CD4-positive, alpha-beta T cell treated with Interleukin-17A for 1 hour (primary cell): ENCODE results near the gene ZFR2.
"Not testable (repeated sequence)": the region's sequence is repeated elsewhere in the genome, so short reads cannot be mapped to it uniquely, and the experiment has no call there.

Source experiments
- DNase-seq: peaks from one replicate; pipeline ENCODE4 v3.0.0-alpha.2; 2020

ZFR2 gene

DNA sequence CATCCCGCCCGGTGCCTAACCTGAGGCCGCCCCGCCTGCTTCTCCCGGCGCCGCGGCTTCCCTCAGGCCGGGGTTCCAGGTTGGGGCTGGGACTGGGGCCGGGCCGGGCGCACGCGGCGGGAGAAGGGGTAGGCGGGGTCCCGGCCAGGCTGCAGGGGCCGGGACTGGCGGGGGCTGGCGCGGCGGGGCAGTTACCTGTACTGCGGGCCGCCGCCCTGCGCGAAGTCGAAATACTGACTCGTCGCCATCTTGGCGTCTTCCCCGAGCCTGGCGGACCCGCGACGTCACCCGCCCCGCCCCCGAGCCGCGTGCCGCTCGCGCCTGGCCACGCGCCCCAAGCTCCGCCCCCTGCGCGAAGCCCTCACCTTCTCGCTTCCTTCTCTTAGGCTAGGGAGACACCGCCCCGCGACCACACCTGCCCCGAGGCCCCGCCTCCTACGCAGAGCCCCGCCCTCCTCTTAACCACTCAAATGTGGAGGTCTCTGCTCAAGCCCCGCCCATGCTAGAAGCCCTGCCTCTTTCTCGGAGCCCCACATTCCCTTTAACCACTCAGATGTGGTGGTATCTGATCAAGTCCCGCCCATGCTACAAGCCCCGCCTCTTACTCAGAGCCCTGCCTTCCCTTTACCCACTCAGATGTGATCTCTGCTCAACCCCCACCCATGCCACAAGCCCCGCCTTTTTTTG, at the start of gene ZFR2:
ZFR2 (minus strand) TSS at position 269 of the 687 bp plus-strand sequence; CDS start at position 248, 21 bp downstream.
- DNase-seq, result peak; percentile 27

DNA sequence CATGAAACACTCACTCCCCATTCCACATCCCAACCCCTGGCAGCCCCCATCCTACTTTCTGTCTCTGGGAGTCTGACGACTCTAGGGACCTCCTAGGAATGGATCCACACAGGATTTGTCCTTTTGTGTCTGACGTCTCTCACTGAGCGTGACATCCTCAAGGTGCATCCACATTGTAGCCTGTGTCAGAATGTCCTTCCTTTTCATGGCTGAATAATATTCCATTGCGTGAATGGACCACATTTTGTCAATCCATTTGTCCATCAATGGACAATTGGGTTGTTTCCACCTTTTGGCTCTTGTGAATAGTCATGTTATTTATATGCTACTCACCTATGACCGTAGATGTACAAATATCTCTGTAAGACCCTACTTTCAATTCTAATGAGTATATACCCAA, 47.2 kb upstream of the ZFR2 start:
- no peak for DNase-seq

DNA sequence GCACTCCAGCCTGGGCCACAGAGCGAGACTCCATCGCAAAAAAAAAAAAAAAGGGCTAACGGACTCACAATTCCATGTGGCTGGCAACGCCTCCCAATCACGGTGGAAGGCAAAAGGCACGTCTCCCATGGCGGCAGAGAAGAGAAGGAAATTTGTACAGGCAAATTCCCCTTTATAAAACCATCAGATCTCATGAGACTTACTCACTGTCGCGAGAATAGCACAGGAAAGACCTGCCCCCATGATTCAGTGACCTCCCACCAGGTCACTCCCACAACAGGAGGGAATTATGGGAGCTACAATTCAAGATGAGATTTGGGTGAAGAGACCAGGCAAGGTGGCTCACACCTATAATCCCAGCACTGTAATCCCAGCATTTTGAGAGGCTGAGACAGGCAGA, 45.4 kb upstream of the ZFR2 start:
- DNase-seq, result no peak

DNA sequence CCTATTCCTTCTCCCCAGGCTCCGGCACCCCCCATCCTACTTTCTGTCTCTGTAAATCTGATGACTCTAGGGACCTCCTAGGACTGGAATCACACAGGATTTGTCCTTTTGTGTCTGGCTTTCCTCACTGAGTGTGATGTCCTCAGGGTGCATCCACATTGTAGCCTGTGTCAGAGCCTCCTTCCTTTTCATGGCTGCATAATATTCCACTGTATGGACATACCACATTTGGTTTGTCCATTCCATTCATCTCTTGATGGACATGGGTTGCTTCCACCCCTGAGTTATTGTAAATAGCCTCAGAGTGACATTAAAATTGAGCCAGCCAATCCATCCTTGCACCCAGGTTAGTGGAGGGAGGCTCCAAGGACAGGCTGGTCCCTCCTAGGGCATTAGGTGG, 41.3 kb upstream of the ZFR2 start:
- DNase-seq, result no peak

DNA sequence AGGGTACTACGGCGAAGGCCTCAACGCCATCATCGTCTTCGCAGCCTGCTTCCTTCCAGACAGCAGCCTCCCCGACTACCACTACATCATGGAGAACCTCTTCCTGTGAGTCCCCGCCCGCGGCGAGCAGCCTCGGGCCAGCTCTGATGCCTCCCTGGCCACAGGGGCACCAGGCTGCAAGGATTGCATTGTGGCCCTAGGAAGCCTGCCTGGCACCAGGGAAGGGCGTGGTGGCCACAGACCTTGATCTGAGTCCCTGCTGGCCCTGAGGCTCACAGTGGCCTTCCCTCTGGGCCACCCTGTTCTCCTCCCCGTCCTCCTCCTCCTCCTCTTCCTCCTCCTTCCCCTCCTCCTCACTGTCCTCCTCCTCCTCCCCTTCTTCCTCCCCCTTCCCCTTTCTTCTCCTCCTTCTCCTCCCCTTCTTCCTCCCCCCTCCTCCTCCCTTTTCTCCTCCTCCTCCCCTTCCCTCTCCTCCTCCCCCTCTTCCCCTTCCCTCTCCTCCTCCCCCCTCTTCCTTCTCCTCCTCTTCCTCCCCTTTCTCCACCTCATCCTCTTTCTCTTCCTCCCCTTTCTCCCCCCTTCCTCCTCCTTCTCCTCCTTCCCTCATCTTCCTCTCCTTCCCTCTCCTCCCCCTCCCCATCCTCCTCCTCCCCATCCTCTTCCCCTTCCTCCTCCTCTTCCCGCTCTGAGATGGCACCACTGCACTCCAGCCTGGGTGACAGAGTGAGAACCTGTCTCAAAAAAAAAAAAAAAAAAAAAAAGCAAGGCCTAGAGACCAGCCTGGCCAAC, 39.6 kb upstream of the ZFR2 start:
- DNase-seq, result no peak

DNA sequence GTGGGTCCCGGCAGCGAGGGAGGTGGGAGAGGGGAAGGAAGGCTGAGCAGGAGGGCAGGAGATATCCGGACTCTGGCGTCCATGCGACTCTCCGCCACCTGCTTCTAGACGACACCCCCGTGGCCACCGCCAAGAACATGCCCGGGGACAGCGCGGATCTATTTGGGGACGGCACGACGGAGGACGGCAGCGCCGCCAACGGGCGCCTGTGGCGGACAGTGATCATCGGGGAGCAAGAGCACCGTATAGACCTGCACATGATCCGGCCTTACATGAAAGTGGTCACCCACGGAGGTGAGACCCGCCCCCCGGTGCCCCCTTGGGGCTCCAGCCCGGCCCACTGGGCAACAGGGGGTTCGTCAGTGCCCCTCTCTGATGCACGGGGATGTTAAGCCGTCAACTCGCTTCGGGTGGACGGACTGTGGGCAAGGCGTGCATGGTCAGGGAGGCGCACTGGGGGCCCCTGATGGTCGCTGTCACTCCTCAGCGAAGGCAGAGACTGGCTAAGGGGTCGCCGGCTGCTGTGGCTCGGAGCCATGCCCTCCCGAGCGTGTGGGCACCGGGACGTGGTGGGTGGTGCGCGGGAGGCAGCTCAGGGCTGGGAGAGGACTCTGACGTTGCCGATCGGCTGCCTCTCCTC, 38.9 kb upstream of the ZFR2 start:
- no peak for DNase-seq

DNA sequence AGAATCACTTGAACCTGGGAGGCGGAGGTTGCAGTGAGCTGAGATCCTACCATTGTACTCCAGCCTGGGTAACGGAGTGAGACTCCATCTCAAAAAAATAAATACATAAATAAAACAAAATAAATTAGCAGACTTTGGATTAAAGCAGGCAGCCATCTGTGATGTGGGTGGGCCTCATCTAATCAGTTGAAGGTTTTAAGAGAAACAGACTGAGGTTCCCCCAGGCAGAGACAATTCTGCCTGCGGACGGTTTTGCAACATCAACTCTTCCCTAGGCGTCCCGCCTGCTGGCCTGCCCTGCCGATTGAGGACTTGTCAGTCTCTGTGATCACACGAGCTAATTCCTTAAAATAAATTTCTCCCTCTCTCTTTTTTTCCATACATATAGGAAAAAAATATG, 35.4 kb upstream of the ZFR2 start:
- DNase-seq, result no peak

DNA sequence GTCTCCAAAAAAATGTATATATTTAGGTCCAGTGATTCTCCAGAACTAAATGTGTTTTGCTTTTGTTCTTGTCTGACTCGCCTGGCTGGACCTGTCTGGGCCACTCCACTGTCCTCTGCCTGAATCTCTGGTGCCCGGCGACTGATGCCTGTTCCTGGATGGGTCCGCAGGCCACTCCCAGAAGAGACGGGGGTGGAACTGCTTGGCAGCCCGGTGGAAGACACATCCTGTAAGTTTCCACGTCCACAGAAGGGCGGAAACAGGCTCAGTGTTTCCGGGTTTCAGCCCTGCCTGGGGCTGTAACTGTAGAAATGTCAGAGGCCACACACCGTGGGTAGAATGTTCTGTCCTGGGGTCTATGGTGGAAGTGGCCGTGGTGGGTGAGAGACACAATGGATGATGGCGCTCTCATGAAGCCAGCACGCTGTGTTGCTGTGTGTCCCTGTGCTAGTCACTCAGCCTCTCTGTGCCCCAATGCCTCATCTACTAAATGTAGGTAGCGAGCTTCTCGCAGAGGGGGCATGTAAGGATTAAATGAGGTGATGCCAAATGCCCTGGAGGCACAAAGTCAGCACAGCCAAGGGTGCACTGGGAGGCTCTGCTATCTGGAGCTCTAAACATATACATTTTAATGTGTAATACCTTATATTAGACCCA, 33.6 kb upstream of the ZFR2 start:
- DNase-seq, result no peak

DNA sequence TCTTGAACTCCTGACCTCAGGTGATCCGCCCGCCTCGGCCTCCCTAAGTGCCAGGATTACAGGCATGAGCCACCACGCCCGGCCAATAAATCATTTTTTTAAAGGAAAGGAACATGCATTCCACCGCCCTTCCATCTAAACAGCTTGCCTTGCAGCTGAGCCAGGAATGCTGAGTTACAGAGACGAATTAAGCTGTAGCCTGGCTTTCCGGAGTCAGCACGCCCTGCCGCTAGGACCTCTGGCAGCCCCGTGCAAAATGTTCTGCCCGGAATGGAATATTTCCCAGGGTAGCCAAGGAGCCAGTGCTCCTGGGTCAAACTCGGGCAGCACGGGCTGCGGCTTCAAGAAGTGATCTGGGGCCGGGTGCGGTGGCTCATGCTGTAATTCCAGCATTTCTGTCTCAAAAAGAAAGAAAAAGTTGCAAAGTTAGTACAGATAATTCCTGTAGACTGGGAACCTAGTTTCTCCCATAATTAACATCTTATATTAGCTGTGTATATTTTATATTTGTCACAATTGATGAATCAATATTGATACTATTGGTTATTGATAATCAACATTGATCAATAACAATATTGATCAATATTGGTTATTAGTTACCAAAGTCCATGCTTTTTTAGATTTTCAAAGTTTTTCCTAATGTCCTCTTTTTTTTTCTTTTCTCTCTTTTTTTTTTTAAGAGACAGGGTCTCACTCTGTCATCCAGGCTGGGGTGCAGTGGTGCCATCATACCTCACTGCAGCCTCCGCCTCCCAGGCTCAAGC, 30.9 kb upstream of the ZFR2 start:
- DNase-seq, result no peak

DNA sequence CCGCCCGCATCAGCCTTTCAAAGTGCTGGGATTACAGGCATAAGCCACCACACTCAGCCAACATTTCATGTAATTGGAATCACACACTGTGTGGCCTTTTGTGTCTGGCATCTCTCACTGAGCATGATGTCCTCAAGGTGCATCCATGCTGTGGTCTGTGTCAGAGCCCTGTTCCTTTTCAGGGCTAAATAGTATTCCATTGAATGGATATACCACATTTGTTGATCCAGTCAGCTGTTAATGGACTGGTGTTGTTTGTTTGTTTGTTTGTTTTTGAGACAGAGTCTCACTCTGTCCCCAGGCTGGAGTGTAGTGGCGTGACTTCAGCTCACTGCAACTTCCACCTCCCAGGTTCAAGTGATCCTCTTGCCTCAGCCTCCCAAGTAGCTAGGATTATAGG, 29.6 kb upstream of the ZFR2 start:
- no peak for DNase-seq

DNA sequence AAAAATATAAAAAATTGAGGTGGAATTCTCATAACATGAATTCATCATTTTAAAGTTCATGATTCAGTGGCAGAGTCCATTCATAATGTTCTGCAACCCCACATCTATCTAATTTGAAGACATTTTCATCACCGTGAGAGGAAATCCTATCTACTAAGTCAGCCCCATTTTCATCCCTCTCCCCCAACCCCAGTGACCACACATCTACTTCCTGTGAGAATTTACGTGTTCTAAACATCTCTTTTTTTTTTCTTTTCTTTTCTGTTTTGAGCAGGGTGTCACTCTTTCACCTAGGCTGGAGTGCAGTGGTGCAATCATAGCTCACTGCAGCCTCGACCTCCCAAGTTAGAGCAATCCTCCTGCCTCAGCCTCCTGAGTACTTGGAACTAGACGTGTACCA, 29.1 kb upstream of the ZFR2 start:
- DNase-seq, result peak; percentile 4

DNA sequence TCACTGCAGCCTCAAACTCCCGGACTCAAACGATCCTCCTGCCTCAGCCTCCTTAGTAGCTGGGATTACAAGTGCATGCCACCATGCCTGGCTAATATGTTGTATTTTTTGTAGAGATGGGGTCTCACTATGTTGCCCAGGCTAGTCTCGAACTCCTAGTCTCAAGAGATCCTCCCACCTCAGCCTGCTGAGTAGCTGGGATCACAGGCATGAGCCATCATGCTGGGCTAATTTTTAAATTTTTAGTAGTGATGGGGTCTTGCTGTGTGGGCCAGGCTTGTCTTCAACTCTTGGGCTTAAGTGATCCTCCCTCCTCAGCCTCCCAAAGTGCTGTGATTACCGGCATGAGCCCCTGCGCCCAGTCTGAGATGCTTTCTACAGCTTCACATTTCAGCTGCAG, 26.9 kb upstream of the ZFR2 start:
- DNase-seq, result no peak

DNA sequence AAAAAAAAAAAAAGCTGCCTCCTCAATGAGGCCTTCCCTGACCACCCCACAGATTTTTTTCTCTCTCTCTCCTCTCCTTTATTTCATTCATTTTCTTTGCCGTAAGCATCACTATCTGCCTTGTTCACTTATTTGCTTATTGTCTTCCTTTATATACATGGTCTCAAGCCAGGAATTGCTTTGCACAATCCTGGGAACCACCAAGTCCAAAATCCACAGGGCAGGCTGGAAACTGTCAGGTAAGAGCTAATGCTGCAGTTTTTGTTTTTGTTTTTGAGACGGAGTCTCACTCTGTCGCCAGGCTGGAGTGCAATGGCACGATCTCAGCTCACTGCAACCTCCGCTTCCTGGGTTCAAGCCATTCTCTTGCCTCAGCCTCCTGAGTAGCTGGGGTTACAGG, 26.1 kb upstream of the ZFR2 start:
- not testable (repeated sequence) for DNase-seq

DNA sequence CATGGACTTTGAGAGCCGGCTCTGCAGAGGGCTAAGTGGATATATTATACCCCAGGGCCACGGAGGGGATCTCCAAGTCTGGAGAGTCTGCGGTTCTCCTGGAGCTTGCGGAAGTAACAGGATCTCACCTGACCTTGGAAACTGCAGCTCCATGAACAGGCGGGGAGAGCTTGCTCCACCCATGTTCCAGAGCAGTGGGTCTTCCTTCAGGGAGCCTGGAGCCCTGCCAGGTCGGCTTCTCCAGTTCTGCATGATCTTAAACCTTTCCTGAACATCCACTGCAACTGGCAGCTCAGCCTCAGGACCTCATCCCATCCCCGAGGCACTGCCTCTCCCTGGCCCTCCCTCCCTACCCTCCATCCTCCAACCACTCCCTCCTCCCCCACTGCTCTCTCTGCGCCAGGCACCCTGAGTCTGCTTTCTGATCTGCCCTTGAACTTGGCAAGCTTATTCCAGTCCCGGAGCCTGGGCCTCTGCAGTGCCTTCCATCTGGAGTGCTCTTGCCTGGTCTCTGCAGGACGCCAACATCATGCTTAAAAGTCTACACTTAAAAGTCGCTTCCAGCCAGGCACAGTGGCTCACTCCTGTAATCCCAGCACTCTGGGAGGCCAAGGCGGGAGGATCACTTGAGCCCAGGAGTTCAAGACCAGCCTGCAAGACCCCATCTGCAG, 24.8 kb upstream of the ZFR2 start:
- no peak for DNase-seq

DNA sequence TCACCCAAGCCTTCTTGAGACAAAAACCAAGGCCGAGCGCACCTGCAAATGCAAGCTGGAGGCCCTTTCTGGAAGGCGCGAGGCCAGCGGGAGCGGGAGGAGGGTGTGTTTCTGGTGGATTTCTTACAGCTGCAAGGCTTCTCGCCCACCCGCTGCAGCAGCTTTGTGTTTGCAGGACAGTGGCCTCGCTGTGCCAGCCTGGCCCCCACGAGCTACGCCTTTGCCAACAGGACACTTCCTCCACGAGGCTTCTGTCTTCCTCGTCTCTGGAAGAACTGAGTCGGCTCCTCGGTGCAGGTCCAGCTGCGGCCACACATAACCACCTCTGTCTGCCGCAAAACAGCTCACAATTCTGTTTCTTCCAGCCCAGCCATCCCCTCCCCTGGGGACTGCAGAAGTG, 21.8 kb upstream of the ZFR2 start:
- DNase-seq, result no peak

DNA sequence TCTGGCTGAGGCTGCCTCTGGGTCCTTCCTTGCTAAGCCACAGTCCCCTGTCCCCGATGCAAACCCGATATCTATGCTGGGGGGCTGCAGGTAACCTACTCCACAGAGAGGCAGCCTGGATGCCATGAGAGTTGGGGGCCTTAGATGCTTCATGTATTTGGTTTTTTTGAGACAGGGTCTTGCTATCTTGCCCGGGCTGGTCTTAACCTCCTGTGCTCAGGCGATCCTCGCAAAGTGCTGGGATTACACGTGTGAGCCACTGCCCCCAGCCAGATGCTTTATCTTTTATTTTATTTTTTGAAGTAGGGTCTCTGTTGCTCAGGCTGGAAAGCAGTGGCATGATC, 13.2 kb upstream of the ZFR2 start:
- no peak for DNase-seq

DNA sequence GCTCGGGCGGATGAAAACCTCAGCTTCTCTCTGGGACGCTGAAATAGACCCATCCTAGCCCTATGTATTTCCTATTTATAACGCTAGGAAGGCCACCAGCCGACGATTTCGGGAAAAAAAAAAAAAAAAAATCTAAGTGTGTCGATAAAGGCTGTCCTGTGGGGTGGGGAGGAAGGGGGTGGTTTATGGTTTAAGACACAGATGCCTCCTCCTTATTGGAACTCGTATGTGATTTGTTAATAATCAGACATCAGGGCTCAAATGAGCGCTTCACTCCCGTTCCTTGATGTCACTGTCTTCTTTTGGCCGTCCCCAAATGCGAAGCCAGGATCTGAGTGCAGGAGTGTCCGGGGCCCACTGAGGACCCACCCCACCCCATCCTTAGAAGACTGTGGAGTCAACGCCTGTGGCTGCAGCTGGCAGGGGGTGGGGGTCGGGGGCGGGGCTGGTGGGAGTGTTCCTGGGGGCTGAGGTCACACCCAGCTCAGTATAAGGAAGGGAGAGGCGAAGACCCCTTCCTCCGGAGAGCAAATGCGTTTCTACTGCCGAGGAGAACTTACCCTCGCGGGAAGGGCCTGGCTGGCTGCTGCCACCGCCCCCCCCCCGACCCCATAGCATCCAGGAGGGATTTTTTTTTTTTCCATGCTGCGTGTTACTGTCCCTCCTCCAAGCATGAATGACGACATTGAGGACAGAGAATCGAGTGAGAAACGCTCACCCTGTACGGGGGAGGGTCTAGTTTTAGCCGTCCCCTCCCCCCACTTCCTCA, 12.6 kb upstream of the ZFR2 start:
- DNase-seq, result no peak

DNA sequence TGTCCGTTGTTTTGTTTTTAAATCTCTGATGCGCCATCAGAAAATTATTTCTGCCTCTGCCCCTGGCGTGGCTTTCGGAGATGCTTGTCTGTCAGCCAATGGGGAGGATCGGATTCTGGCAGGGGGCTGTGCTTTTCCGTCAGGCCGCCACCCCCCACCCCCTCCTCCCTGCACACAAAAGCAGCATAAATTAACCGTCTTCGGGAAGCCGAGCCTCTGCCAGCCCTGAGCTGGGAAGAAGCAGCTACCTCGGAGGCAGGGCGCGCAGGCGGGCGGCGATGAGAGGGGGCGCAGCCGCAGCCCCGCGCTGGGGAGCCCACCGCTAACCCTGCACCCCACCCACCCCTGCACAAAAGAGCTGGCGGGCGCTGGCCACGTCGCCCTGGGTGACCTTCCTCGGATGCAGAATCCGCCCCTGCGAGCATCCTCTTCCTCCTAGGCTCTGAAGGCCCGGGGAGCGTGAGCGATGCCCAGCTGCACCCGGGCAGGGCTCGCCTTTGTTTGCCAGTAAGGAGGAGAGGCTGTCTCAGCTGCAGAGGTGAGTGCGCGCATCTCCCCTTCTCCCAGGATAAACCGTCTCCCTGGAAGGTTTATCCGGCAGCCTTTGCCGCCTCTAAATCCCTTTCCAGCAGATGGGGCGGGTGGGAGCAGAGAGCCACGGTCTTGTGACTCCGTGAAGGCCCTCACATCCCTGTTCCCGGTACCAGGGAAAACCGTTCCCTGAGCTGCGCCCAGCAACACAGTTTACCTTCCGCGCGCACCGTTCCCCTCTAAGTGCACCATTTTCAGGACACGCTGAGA, 11.8 kb upstream of the ZFR2 start, which contains the start of gene ATCAY:
ATCAY (plus strand) TSS at position 215 of the 801 bp plus-strand sequence. CDS start 5,083 bp downstream, outside the sequence.
- no peak for DNase-seq

DNA sequence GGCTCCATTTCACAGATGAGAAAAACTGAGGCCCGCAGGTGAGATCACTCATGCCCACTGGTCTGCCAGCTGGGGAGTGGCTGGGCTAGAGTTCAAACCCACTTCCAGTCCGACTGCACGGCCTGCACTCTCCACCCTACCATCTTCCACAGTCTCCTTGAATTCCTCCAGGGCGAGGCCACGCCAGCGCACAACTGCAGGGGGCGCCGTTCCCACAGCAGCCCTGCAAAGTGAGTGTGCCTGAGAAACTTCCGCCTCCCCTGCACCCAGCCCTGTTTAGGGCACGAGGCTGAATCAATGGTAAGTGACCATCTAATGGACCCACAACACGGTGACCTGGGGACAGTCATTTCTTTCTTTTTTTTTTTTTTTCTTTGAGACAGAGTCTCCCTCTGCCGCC, 10.8 kb upstream of the ZFR2 start:
- no peak for DNase-seq

DNA sequence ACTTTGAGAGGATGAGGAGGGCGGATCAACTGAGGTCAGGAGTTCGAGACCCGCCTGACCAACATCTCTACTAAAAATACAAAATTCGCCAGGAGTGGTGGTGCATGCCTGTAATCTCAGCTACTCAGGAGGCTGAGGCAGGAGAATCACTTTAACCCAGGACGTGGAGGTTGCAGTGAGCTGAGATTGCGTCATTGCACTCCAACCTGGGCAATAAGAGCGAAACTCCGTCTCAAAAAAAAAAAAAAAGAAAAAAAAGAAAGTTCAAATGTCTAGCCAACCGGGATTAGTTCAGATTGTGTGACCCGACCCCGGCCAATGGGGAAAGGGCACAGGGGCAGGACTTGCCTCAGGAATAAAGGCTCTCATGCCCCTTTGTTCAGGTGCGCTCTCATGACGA, 5.9 kb upstream of the ZFR2 start:
- not testable (repeated sequence) for DNase-seq

DNA sequence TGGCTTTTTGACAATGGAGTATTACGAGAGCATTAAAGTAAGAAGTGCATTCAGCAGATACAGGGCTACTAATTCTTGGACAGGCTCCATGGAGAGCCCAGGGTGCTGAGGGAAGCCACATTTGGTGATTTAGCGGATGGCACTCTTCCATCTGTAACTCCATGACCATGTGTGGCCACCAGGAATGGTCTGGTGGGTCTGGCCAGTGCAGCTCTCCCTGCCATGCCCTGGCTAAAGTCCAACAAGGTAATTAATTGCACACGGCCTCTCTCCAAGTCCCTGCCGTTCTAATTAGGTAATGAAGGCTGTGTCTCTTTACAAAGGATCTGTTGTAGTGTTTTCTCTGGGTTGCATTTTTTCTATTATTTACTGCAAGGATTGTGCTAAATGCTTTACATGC, 4.3 kb upstream of the ZFR2 start:
- no peak for DNase-seq
